Thyroid gland (tissue), 4 donors: Measurements from ENCODE around the gene ARHGAP18.

Experiments
- CTCF ChIP-seq, 6 experiments: fragments of 200-600 bp in 3 of 6; fragments of 450-650 bp in 3 of 6; sonication (generic) in 3 of 6; IDR thresholded peaks; one replicate each; pipeline ENCODE4 v1.5.1; 2016 to 2019; ENCODE audit warnings: antibody characterized with exemption in 6 of 6, mild to moderate bottlenecking in 2 of 6, inconsistent platforms in 1 of 6, moderate library complexity in 1 of 6
- POLR2A ChIP-seq, 2 donors: fragments of 450-650 bp; IDR thresholded peaks; one replicate each; pipeline ENCODE4 v1.6.1; 2017; ENCODE audit warnings: antibody characterized with exemption in 2 of 2, mild to moderate bottlenecking in 2 of 2, moderate library complexity in 1 of 2

DNA sequence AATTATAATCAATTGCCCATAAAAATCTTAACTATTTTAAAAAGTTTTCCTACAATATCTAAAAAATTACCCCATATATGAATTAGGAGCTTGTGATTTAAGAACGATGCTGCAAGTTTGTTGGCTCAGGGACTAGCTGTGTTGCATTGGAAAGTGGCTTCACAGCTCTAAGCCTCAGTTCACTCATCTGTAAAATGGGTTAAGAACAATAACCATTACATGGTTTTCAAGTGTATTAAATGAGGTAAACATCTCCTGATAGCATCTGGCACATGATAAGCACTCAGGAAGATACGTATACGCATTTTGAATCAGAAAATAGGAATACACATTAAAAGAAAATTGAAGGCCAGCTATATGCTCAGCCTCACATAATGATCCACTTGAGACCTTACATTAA is 76.4 kb downstream of the ARHGAP18 start:
- TF ChIP-seq CTCF (IDR thresholded peaks at IDR 0.05) (no peak), POLR2A (IDR thresholded peaks at IDR 0.05) (no peak)
